ENCODE data around the gene CBLC. TPM values are rescaled to one million over a fixed set of nuclear protein-coding genes. Genes with fewer than 3 reads are reported as not detected.

The CBLC gene
- polyA plus RNA-seq, 1 donor (not counting 4 experiments of a cell fraction or from before 2014, with no cell fraction given): 27.8 TPM

DNA sequence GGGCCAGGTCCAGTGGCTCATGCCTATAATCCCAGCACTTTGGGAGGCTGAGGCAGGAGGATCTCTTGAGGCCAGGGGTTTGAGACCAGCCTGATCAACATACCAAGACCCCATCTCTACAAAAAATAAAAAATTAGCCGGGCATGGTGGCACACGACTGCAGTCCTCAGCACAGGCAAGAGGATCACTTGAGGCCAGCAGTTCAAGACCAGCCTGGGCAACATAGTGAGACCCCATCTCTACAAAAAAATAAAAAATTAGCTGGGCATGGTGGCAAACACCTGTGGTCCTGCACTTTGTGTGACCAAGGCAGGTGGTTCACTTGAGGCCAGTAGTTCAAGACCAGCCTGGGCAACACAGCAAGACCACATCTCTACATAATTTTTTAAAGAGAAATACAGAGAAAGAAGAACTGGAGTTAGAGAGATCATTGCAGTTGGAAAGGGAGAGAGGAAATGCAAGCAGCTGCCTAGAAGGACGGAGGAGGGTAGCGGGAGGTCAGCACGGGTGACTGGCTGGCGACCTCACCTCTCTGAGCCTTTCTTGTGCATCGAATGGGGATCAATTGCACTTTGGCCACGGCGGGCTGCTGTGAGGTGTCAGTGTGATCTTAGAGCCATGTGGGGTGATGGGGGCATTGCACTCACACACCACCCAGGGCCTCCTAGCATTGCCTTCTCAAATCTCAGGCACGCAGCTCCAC lies 45.1 kb downstream of the CBLC start:
- no peaks in the 10 kb centered on the region for H3K79me2 ChIP-seq (ENCODE audit: control insufficient read depth, insufficient read depth, low read length)
- H4K20me1 ChIP-seq (ENCODE audit: control insufficient read depth, extremely low read depth, insufficient read depth, low read length): no peaks in the 10 kb centered on the region
- FAIRE-seq (no peak), DNase-seq (ENCODE audit: low read depth, low spot score) (no peak)
- peaks cover 17% of the 10 kb centered on the region for H3K27me3 ChIP-seq (ENCODE audit: control insufficient read depth, extremely low read depth, insufficient read depth, low read length)
- no peak for TF ChIP-seq CTCF (optimal IDR thresholded peaks at IDR 0.05 in 1 of 3, IDR thresholded peaks at IDR 0.05 in 1 of 3, conservative IDR thresholded peaks at IDR 0.05 in 1 of 3; ENCODE audit: extremely low read depth in 1 of 3, insufficient read depth in 2 of 3, low read length in 3 of 3)
- no peak for TF ChIP-seq EZH2 (IDR thresholded peaks at IDR 0.05; ENCODE audit: low read length)
- H3K4me3 ChIP-seq (ENCODE audit: control insufficient read depth in 2 of 3, extremely low read depth in 1 of 3, insufficient read depth in 2 of 3, low read depth in 1 of 3, low read length in 3 of 3): no peak overlapping the region
- dilution Hi-C loops (cut with MboI; ENCODE audit: extremely low pct_ligation_motif_present, low sequenced_read_pairs): no loop called here
- H2AFZ ChIP-seq (ENCODE audit: control insufficient read depth, low read length): no peak overlapping the region
- H3K9me1 ChIP-seq (ENCODE audit: control insufficient read depth, extremely low read depth, insufficient read depth, low read length): no peaks in the 10 kb centered on the region
- H3K9me3 ChIP-seq (ENCODE audit: control insufficient read depth, low read depth, low read length): no peaks in the 10 kb centered on the region
- peaks cover 0 to 10% of the 10 kb centered on the region in 2 experiments for H3K36me3 ChIP-seq (ENCODE audit: control insufficient read depth in 2 of 2, extremely low read depth in 1 of 2, insufficient read depth in 2 of 2, low read length in 2 of 2)
- no peak overlapping the region for H3K4me2 ChIP-seq (ENCODE audit: control insufficient read depth, extremely low read depth, insufficient read depth, low read depth, low read length)
- H3K9ac ChIP-seq (ENCODE audit: control insufficient read depth, extremely low read depth, insufficient read depth, low read length): no peak overlapping the region
- H3K4me1 ChIP-seq (ENCODE audit: control insufficient read depth, extremely low read depth, insufficient read depth, low read length): no peaks in the 10 kb centered on the region
- no peak overlapping the region for H3K27ac ChIP-seq (ENCODE audit: control insufficient read depth, insufficient read depth, low read length)

DNA sequence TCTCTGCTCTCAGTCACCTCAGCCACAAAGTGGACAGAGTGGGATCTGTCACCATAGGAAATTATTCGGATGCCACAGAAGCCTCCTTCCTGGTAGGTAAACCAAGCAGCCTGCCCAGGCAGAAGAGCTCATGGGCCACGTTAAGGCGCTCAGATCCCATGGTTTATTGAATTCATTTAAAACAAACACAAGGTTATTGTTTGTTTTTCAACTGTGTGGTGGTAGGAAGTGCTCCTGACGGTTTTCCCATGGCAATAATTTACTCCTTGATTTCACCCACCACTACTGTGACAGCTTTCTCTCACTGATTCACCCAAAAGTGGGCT lies 45.6 kb downstream of the CBLC start:
- Histone ChIP-seq H3K9me3 (ENCODE audit: control insufficient read depth, low read depth, low read length) (no peaks in the 10 kb centered on the region), H3K4me3 (ENCODE audit: control insufficient read depth in 2 of 3, extremely low read depth in 1 of 3, insufficient read depth in 2 of 3, low read depth in 1 of 3, low read length in 3 of 3) (no peak overlapping the region), H4K20me1 (ENCODE audit: control insufficient read depth, extremely low read depth, insufficient read depth, low read length) (no peaks in the 10 kb centered on the region), H3K4me1 (ENCODE audit: control insufficient read depth, extremely low read depth, insufficient read depth, low read length) (no peaks in the 10 kb centered on the region), H3K27ac (ENCODE audit: control insufficient read depth, insufficient read depth, low read length) (no peak overlapping the region), H3K79me2 (ENCODE audit: control insufficient read depth, insufficient read depth, low read length) (no peaks in the 10 kb centered on the region), H2AFZ (ENCODE audit: control insufficient read depth, low read length) (no peak overlapping the region), H3K27me3 (ENCODE audit: control insufficient read depth, extremely low read depth, insufficient read depth, low read length) (peaks cover 17% of the 10 kb centered on the region), H3K9ac (ENCODE audit: control insufficient read depth, extremely low read depth, insufficient read depth, low read length) (no peak overlapping the region), H3K4me2 (ENCODE audit: control insufficient read depth, extremely low read depth, insufficient read depth, low read depth, low read length) (no peak overlapping the region), H3K9me1 (ENCODE audit: control insufficient read depth, extremely low read depth, insufficient read depth, low read length) (no peaks in the 10 kb centered on the region), H3K36me3 (ENCODE audit: control insufficient read depth in 2 of 2, extremely low read depth in 1 of 2, insufficient read depth in 2 of 2, low read length in 2 of 2) (peaks cover 0 to 8% of the 10 kb centered on the region in 2 experiments)
- TF ChIP-seq CTCF (optimal IDR thresholded peaks at IDR 0.05 in 1 of 3, IDR thresholded peaks at IDR 0.05 in 1 of 3, conservative IDR thresholded peaks at IDR 0.05 in 1 of 3; ENCODE audit: extremely low read depth in 1 of 3, insufficient read depth in 2 of 3, low read length in 3 of 3): no peak
- TF ChIP-seq EZH2 (IDR thresholded peaks at IDR 0.05; ENCODE audit: low read length): no peak
- FAIRE-seq (no peak), DNase-seq (ENCODE audit: low read depth, low spot score) (no peak)
- dilution Hi-C loops (cut with MboI; ENCODE audit: extremely low pct_ligation_motif_present, low sequenced_read_pairs): no loop called here

Data from keratinocyte (primary cell).